IPS-18a (cell line): ENCODE measurements around the gene SYNGAP1.

ENCODE experiments used
- H3K27ac ChIP-seq: one replicate; pipeline ENCODE4 v1.5.1; 2013; ENCODE audit warnings: low read length
- H3K27me3 ChIP-seq: one replicate; pipeline ENCODE4 v1.6.1; 2013; ENCODE audit warnings: mild to moderate bottlenecking, low read length; ENCODE audit not compliant: control insufficient read depth, insufficient read depth
- H3K36me3 ChIP-seq: one replicate; pipeline ENCODE4 v1.6.1; 2013; ENCODE audit warnings: low read depth, low read length; ENCODE audit not compliant: control insufficient read depth
- H3K4me1 ChIP-seq: one replicate; pipeline ENCODE4 v1.6.1; 2013; ENCODE audit warnings: low read depth, low read length; ENCODE audit not compliant: control insufficient read depth
- H3K4me3 ChIP-seq: one replicate; pipeline ENCODE4 v1.5.1; 2013; ENCODE audit warnings: low read length
- H3K9ac ChIP-seq: one replicate; pipeline ENCODE4 v1.6.1; 2013; ENCODE audit warnings: mild to moderate bottlenecking, low read length, moderate library complexity
- H3K9me3 ChIP-seq: one replicate; pipeline ENCODE4 v1.6.1; 2013; ENCODE audit warnings: low read depth, low read length; ENCODE audit not compliant: control insufficient read depth

SYNGAP1 gene

DNA sequence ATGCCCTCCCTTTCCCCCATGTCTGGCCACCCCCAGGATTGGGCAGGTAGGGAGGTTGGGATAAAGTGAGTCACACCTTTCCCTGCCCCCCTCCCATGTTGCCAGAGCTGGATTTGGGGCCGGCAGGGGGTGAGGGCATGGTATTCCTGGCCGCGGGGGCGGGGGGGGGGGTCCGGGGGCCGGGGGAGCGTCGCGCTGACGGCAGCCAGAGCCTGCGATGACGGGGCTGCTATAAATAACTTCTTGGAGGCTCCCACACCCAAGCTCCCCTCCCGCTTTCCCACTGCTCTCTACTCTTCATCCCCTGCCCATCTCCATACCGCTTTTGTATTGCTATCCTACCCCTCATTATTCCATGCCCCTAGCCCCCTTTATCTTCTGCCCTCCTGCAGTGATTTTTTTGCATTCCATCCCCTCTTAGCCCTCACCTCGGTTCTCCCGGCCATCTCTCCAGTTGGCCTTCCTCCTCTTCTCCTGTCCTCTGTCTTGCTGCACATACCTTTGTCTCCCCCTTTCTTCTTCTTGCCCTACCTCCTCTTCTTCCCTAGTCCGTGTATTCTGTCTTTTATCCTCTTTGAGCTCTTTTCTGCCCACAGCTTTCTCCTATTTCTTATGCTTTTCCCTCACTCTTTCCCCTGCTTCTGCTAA lies 13.8 kb downstream of the SYNGAP1 start:
- Histone ChIP-seq H3K27ac (peak overlapping the region; percentile 70), H3K4me3 (peak overlapping the region; percentile 59), H3K9me3 (no peaks in the 10 kb centered on the region), H3K27me3 (no peaks in the 10 kb centered on the region), H3K9ac (peak overlapping the region; percentile 95), H3K4me1 (peaks cover 33% of the 10 kb centered on the region), H3K36me3 (peaks cover 38% of the 10 kb centered on the region)

- H3K9ac ChIP-seq: no peak overlapping the region
- no peaks in the 10 kb centered on the region for H3K9me3 ChIP-seq
- peaks cover 47% of the 10 kb centered on the region for H3K36me3 ChIP-seq
- no peak overlapping the region for H3K4me3 ChIP-seq
- H3K4me1 ChIP-seq: peaks cover 28% of the 10 kb centered on the region
- H3K27ac ChIP-seq: no peak overlapping the region
- no peaks in the 10 kb centered on the region for H3K27me3 ChIP-seq
These were observed 15.1 kb downstream of the SYNGAP1 start for GRCh38 chr6:33434961-33435360.

- Histone ChIP-seq H3K36me3 (peaks cover 74% of the 10 kb centered on the region), H3K27me3 (no peaks in the 10 kb centered on the region)
These were observed 17.8 kb downstream of the SYNGAP1 start for GRCh38 chr6:33437666-33438065.

GRCh38 chr6:33438978-33439594 lies 19.2 kb downstream of the SYNGAP1 start:
- Histone ChIP-seq H3K36me3 (peaks cover 88% of the 10 kb centered on the region), H3K27me3 (no peaks in the 10 kb centered on the region), H3K9ac (no peak overlapping the region), H3K9me3 (no peaks in the 10 kb centered on the region), H3K4me3 (no peak overlapping the region), H3K27ac (no peak overlapping the region), H3K4me1 (peaks cover 4% of the 10 kb centered on the region)

More at GRCh38 chr6:33437666-33438065, 17.8 kb downstream of the SYNGAP1 start:
- Histone ChIP-seq H3K4me1 (peaks cover 13% of the 10 kb centered on the region), H3K9me3 (no peaks in the 10 kb centered on the region), H3K9ac (no peak overlapping the region), H3K4me3 (no peak overlapping the region), H3K27ac (no peak overlapping the region)

DNA sequence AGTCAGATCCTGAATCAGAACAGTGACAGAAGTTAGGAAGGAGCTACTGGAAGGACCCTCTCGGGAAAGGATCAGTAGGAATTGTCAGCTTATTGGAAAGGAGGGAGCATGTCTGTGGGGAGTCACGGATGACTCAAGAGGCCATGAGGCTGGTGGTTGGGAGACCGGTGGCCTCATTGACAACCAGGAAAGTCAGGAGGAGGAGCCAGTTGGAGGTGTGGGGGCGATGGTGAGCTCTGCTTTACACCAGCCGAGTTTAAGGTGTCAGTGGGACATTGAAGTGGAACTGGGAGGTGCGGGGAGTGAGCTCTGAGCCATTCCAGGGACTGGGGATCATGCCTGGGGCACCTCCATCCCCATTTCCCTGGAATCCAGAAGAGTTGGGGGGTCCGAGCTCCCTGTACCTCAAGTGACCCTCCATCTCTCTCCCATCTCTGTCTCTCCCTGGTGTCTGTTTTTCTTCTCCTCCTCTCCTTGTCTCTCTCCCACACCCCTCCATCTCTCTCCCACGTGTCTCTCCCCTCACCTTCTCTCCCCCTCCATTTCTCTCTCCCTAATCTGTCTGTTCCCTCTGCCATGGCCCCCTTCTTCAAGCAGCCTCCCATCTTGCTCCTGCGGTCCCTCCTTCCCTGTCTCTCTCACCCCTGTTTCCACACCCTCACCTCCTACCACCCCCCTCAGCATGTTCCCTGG lies 20.2 kb downstream of the SYNGAP1 start:
- no peak overlapping the region for H3K4me3 ChIP-seq
- H3K27ac ChIP-seq: no peak overlapping the region
- H3K27me3 ChIP-seq: no peaks in the 10 kb centered on the region
- H3K9ac ChIP-seq: no peak overlapping the region
- H3K9me3 ChIP-seq: no peaks in the 10 kb centered on the region
- peaks cover 95% of the 10 kb centered on the region for H3K36me3 ChIP-seq
- H3K4me1 ChIP-seq: no peaks in the 10 kb centered on the region

DNA sequence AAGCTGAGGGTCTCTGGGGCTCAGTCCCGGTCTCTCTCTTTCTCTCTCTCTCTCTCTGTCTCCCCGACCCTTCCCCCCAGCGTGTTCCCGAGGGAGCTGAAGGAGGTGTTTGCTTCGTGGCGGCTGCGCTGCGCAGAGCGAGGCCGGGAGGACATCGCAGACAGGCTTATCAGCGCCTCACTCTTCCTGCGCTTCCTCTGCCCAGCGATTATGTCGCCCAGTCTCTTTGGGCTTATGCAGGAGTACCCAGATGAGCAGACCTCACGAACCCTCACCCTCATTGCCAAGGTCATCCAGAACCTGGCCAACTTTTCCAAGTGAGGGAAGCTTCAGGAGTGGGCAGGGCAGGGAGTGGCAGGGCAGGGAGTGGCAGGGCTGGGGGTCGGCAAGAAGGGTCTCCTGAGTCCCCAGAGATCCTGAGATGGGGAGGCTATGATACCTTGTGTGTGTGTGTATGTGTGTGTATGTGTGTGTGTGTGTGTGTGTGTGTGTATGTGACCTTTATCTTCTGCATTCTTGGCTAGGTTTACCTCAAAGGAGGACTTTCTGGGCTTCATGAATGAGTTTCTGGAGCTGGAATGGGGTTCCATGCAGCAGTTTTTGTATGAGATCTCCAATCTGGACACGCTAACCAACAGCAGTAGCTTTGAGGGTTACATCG lies 20.9 kb downstream of the SYNGAP1 start:
- no peak overlapping the region for H3K9ac ChIP-seq
- no peak overlapping the region for H3K27ac ChIP-seq
- peaks cover 95% of the 10 kb centered on the region for H3K36me3 ChIP-seq
- no peaks in the 10 kb centered on the region for H3K9me3 ChIP-seq
- H3K4me1 ChIP-seq: no peaks in the 10 kb centered on the region
- H3K4me3 ChIP-seq: no peak overlapping the region
- H3K27me3 ChIP-seq: no peaks in the 10 kb centered on the region

DNA sequence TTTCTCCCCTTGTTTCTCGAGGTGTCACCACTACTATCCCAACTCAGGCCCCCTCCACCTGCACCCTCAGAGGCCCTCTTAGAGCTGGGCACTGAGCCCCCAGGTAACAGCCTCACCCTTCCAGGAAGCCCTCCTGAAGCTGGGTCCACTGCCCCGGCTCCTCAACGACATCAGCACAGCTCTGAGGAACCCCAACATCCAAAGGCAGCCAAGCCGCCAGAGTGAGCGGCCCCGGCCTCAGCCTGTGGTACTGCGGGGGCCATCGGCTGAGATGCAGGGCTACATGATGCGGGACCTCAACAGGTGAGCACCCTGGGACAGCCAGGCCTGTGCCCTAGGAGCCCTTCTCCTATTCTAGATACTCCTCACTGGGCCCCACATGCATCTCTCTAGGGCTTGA lies 21.6 kb downstream of the SYNGAP1 start:
- H3K27ac ChIP-seq: no peak overlapping the region
- no peaks in the 10 kb centered on the region for H3K27me3 ChIP-seq
- no peak overlapping the region for H3K4me3 ChIP-seq
- peaks cover 95% of the 10 kb centered on the region for H3K36me3 ChIP-seq
- H3K9ac ChIP-seq: no peak overlapping the region
- H3K4me1 ChIP-seq: no peaks in the 10 kb centered on the region
- no peaks in the 10 kb centered on the region for H3K9me3 ChIP-seq

DNA sequence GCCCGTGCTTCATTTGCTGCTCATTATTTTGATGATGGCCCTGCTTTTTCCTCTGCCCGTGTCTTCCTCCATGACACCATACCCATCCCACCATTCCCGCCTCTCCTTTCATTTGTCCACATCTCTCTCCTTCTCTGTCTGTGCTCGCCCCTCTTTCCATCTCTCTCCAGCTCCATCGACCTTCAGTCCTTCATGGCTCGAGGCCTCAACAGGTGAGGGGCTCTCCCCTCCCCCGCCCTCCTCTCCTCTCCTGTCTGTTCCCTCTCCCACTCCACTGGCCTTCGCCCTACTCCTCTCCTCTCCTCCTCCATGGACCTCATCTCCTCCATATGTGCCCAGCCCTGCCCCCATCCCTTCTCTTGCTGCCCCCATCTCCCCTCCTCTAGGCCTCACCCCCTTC lies 22.4 kb downstream of the SYNGAP1 start:
- no peaks in the 10 kb centered on the region for H3K27me3 ChIP-seq
- H3K4me1 ChIP-seq: no peaks in the 10 kb centered on the region
- H3K36me3 ChIP-seq: peaks cover 95% of the 10 kb centered on the region
- H3K9me3 ChIP-seq: no peaks in the 10 kb centered on the region
- H3K9ac ChIP-seq: no peak overlapping the region
- H3K27ac ChIP-seq: no peak overlapping the region
- H3K4me3 ChIP-seq: no peak overlapping the region

- Histone ChIP-seq H3K4me3 (no peak overlapping the region), H3K9me3 (no peaks in the 10 kb centered on the region), H3K36me3 (peaks cover 95% of the 10 kb centered on the region), H3K27ac (no peak overlapping the region), H3K27me3 (no peaks in the 10 kb centered on the region), H3K9ac (no peak overlapping the region), H3K4me1 (no peaks in the 10 kb centered on the region)
These were observed 23.2 kb downstream of the SYNGAP1 start for GRCh38 chr6:33443025-33443424.

- Histone ChIP-seq H3K4me3 (no peak overlapping the region), H3K27me3 (no peaks in the 10 kb centered on the region), H3K9ac (no peak overlapping the region), H3K27ac (no peak overlapping the region), H3K9me3 (no peaks in the 10 kb centered on the region), H3K36me3 (peaks cover 95% of the 10 kb centered on the region), H3K4me1 (no peaks in the 10 kb centered on the region)
These were observed 24.0 kb downstream of the SYNGAP1 start for GRCh38 chr6:33443619-33444504.

DNA sequence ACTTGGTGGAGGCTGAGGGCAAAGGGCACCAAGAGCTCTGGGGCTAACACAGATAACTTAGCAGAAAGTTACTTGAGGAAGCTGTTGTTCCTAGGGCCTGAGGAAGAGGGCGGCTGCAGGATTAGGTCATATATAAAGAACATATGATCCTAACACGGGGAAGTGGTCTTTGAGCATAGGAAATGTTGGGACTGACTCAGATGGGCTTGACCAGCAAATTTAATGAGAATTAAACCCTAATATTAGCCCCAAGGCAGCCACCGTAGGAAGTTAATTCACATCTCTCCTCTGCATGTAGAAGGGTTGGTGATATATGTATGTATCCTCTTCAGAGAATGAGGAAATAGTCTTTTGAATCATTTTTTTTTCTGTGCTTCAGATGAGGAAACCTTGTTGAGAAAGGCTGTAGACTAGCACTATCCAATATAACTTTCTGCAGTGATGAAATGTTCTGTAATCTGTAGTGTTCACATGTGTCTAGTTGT lies 25.3 kb downstream of the SYNGAP1 start:
- Histone ChIP-seq H3K9me3 (no peaks in the 10 kb centered on the region), H3K4me3 (no peak overlapping the region), H3K27me3 (no peaks in the 10 kb centered on the region), H3K4me1 (no peaks in the 10 kb centered on the region), H3K36me3 (peaks cover 99% of the 10 kb centered on the region), H3K27ac (no peak overlapping the region), H3K9ac (no peak overlapping the region)
